ENCODE results near the gene BLID. TPM values are rescaled to one million over a fixed set of nuclear protein-coding genes. Genes with fewer than 3 reads are reported as not detected.

Gene BLID
- total RNA-seq, 2 experiments from 2014 or later, result not detected

DNA sequence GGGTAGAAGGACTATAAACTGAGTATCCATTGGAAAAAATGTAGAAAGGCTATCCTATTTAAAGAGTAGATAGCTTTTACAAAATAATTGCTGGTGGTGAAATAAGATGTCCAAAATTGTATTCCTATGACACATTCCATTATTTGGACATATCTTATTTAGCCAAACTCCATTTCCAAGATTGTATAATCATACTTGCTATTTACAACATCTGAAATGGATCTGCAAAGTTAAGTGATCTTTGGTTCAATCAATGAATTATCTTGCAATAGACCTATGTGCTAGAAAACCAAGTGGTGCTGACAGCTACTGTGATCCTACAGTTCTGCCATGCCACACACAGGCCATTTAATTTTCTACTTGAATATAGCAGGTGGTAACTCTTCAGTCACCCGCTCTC, 11.0 kb upstream of the BLID start:
- H3K4me3 Mint-ChIP-seq, result no peak overlapping the region
- H3K4me1 Mint-ChIP-seq, result no peaks in the 10 kb centered on the region
- POLR2A ChIA-PET, result no interaction called here
- DNase-seq (no peak), ATAC-seq (ENCODE audit: low read depth) (no peak)
- H3K36me3 Mint-ChIP-seq, result no peaks in the 10 kb centered on the region
- H3K27me3 Mint-ChIP-seq, result no peaks in the 10 kb centered on the region
- H3K9me3 Mint-ChIP-seq, result no peaks in the 10 kb centered on the region
- no peak overlapping the region for H3K27ac Mint-ChIP-seq

DNA sequence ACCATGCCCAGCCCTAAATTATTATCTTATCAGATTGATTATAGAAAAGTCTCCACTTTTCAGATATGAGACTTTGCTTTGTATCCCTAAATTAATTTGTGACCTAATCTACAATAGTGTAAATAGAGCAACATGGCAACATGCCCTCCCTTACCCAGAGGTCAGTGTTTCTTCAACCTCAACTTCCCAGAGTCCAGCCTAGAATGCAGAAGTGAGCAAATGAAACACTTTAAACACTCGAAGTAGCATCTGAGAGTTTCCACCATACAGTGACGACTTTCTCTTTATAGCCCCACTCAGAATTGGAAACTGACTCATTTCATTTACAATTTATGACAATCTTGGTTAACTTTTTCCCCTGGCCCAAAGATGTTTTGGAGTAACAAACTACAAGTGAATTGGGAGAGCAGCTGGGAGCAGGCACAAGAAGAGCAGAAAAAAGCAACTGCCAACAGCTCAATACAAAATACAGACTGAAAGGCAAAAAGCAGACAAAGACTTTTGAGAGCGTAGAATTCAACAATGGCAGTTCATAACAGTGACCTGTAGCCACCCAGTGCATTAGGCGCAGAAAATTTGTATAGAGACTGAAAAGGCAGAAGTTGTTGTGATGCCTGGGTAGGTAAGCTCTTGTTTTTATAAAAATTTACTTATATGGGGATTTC, 10.1 kb upstream of the BLID start:
- no peaks in the 10 kb centered on the region for H3K36me3 Mint-ChIP-seq
- POLR2A ChIA-PET, result no interaction called here

DNA sequence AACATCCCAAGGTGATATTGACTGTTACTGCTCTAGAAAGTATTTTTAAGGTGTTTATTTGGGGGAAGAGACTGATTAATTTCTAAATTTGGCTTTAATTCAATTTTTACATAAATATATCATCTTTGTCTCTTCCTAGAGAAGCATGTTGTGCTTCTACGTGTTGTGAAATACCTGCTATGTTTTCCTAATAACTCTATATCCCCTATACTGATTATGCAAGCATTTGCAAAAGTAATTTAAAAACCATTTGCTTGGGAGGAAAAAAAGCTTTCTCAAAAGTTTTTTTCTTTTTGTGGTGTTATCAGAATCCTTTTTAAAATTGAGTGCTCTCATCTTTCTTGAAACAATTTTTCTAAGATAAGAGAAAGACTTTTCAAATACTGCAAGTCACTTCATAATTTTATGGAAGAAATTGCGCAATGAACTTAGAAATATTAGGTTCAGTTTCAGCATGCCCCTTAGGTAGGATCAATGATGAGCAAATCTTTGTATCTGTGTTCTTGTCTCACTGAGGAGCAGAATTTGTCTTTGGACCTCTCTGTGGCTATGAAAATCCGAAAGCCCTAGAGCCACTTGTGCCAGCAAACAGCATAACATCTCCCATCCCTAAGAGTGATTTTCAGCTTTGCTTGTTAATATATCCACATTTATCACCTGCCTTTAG, 7.4 kb upstream of the BLID start:
- Mint-ChIP-seq H3K9me3 (no peaks in the 10 kb centered on the region), H3K4me1 (no peaks in the 10 kb centered on the region), H3K36me3 (no peaks in the 10 kb centered on the region), H3K27ac (no peak overlapping the region), H3K27me3 (no peaks in the 10 kb centered on the region), H3K4me3 (no peak overlapping the region)
- ATAC-seq (ENCODE audit: low read depth), result no peak
- POLR2A ChIA-PET, result no interaction called here
- DNase-seq, result no peak

More for the DNA sequence above, 10.1 kb upstream of the BLID start:
- Mint-ChIP-seq H3K4me3 (no peak overlapping the region), H3K4me1 (no peaks in the 10 kb centered on the region), H3K27ac (no peak overlapping the region), H3K9me3 (no peaks in the 10 kb centered on the region), H3K27me3 (no peaks in the 10 kb centered on the region)
- ATAC-seq (ENCODE audit: low read depth), result no peak
- DNase-seq, result no peak

DNA sequence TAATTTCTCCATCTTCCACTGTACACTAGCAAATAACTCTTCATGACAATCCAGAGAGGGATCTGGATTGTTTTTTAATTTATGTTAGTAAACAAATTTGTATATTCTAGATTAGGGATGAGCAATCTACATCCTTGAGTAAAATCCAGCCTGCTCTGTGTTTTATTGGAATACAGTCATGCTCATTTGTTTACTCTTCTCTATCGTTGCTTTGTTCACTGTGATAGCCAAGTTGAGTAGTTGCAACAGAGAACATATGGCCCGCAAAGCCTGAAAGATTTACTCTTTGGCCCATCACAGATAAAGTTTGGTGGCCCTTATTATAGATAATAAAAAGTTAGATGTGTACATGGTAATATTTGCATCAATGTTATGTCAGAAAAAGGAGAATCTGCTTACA, 6.2 kb upstream of the BLID start:
- no peak overlapping the region for H3K27ac Mint-ChIP-seq
- no peaks in the 10 kb centered on the region for H3K4me1 Mint-ChIP-seq
- DNase-seq, result no peak
- ATAC-seq (ENCODE audit: low read depth), result no peak
- no peak overlapping the region for H3K4me3 Mint-ChIP-seq
- no peaks in the 10 kb centered on the region for H3K9me3 Mint-ChIP-seq
- H3K36me3 Mint-ChIP-seq, result no peaks in the 10 kb centered on the region
- no peaks in the 10 kb centered on the region for H3K27me3 Mint-ChIP-seq
- POLR2A ChIA-PET, result no interaction called here

DNA sequence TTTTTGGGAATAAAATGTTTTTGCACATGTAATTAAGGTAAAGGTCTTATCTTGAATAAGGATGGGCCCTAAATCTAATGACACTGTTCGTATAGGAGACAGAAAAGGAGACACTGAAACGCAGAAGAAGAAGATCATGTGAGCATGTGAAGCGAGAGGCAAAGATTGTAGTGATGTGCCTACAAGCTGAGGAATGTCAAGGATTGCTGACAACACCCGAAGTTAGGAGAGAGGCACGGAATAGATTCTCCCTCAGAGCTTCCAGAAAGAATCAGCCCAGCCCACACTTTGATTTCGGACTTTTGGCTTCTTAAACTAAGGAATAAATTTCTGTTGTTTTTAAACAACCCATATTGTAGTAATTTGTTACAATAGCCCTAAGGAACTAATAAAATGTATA, 4.1 kb upstream of the BLID start:
- Mint-ChIP-seq H3K36me3 (no peaks in the 10 kb centered on the region), H3K4me1 (no peaks in the 10 kb centered on the region), H3K27me3 (no peaks in the 10 kb centered on the region), H3K9me3 (no peaks in the 10 kb centered on the region), H3K4me3 (no peak overlapping the region), H3K27ac (no peak overlapping the region)
- no peak for ATAC-seq (ENCODE audit: low read depth)
- no peak for DNase-seq
- POLR2A ChIA-PET, result no interaction called here

DNA sequence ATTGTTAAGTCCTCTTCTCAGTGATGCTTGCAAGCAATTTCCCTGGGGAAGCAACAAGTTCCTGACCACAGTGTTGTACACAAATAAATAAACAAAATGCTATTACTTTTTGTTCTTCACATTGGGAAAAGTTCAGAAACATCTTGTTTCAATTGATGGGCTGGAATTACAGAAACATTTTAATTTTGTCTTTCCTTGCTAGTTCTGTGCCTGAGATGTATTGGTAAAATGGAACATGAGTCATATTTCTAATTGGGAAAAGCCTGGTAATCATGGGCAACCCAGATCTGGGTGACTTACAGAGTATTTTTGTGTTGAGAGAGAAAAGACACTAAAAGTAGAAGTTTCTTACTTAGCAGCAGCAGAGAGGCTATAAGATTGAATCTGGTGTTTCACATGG, 576 bp upstream of the BLID start:
- no peaks in the 10 kb centered on the region for H3K36me3 Mint-ChIP-seq
- no peaks in the 10 kb centered on the region for H3K9me3 Mint-ChIP-seq
- H3K27me3 Mint-ChIP-seq, result no peaks in the 10 kb centered on the region
- ATAC-seq (ENCODE audit: low read depth), result no peak
- no peak overlapping the region for H3K4me3 Mint-ChIP-seq
- DNase-seq, result no peak
- no peaks in the 10 kb centered on the region for H3K4me1 Mint-ChIP-seq
- POLR2A ChIA-PET, result no interaction called here
- H3K27ac Mint-ChIP-seq, result no peak overlapping the region

DNA sequence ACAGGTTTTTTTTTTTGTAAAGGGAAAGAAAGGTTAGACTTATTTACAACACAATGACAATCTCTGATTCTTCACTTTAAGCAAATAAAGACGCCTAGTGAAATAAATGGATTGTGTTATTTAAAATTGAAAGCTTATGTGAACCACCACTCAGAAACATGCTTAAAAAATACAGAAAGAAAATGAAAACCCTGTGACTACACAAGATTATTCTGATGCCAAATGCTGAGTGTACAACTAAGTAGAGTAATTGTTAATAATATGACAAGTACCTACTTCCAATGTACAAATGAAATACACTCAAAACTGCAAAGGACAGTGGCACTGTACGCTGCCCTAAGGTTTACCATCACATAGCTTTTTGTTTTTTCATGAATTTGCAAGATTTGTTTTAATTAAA, 1.0 kb downstream of the BLID start:
- DNase-seq (no peak), ATAC-seq (ENCODE audit: low read depth) (no peak)
- no peaks in the 10 kb centered on the region for H3K36me3 Mint-ChIP-seq
- H3K27me3 Mint-ChIP-seq, result no peaks in the 10 kb centered on the region
- no peaks in the 10 kb centered on the region for H3K9me3 Mint-ChIP-seq
- no peaks in the 10 kb centered on the region for H3K4me1 Mint-ChIP-seq
- H3K4me3 Mint-ChIP-seq, result no peak overlapping the region
- POLR2A ChIA-PET, result no interaction called here
- H3K27ac Mint-ChIP-seq, result no peak overlapping the region

DNA sequence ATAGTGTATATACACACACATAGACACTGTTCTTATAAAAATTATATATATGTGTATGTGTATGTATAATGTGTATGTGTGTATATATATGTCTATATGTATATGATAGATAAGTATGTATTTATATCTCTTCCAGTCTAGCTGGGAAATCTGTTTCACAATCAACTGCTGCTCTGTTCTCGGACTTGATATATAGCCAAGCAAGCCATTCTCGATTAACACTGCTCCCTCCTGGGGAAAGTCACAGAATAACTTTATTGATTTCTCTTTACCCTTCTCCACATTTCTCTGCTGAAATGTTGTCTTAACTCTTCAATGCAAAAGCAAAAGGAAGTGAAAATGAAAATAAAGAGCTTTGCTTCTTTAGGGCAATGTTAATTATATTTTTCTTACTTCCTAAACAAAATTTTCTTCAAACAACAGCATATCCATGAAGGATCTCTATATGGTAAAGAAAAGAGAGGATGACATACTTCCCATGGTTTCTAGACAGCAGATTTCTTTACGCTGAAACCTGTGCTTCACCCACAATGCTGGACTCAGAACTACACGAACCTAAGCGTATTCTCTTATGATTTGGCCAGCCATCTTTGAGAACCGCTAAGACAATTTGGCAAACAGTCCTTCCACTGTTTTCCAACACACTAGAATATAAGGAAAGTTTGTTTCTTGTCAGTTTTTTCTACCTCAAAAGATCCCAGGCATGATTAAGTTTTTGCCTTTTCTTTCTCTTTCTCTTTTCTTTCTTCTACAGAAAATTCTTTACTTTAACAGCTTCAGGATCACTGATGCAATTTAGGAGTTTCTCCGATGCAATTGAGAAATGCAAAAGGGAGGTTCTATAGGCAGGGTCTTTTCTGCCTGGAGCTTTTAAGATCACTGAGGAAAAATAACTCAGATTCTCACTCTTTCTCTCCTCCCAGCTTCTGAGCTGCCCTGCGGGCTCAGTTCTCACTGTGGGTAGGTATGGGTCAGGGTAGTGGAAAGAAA, 1.9 kb downstream of the BLID start:
- Mint-ChIP-seq H3K4me3 (no peak overlapping the region), H3K36me3 (no peaks in the 10 kb centered on the region), H3K27ac (no peak overlapping the region), H3K4me1 (no peaks in the 10 kb centered on the region), H3K27me3 (no peaks in the 10 kb centered on the region), H3K9me3 (no peaks in the 10 kb centered on the region)
- no peak for ATAC-seq (ENCODE audit: low read depth)
- no peak for DNase-seq
- POLR2A ChIA-PET, result no interaction called here

DNA sequence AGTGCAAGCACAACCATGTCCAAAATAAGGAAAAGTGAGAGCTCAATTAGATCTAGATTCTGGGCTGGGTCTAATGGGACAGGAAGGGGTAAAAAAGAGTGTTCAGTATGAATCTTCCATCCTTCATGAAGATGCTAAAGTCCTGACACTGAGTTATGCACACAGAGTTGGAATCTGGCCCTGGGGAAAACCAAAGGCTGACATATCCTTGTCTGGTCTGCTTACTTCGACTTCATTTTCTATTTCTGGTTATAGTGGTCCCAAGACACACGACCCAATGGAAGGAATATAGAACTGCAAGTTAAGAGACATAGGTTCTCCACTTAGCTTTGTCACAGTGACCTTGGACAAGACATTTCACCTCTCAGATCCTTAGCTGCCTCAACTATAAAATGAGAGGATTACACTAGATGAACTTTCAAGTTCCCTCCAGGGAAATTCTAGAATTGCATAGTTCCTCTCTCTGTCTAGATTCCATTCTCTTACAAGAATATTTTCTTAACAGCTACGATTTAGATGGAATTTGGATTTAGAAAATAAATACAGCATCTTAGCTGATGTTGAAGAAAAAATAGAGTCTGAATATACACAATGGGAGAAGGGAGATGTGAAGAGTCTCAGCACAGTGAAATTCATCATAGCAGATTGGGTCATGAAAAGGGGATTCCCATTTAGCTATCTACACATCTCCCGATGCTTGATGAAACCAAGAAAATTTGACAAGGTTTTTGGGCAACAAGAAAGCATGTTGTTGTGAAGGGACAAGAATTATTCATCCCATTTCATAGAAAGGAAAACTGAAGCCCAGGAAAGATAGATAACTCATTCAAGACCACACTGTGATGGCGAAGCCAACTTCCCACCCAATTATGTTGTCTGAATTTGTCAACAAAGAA, 3.3 kb downstream of the BLID start:
- no peaks in the 10 kb centered on the region for H3K9me3 Mint-ChIP-seq
- POLR2A ChIA-PET, result no interaction called here
- ATAC-seq (ENCODE audit: low read depth) (no peak), DNase-seq (no peak)
- H3K4me1 Mint-ChIP-seq, result no peaks in the 10 kb centered on the region
- no peak overlapping the region for H3K27ac Mint-ChIP-seq
- H3K36me3 Mint-ChIP-seq, result no peaks in the 10 kb centered on the region
- H3K27me3 Mint-ChIP-seq, result no peaks in the 10 kb centered on the region
- H3K4me3 Mint-ChIP-seq, result no peak overlapping the region

DNA sequence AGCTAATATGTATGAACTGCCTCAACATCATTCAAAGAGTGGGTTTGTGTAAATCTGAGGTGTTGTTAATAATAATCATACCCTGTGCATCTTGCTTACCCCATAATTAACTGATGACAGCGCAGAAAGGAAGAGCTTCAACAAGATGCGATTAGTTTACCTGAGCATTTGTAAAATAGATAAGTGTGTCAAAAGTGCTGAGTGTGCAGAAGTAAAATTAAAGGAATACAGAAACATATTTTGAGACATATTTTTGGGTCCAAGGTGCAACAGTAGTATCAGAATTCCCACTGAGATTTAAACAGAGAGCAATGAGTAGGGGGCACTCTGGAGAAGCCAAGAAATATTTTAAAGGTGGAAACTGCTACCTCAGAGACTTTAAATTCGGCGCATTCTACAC, 6.1 kb downstream of the BLID start:
- no peaks in the 10 kb centered on the region for H3K27me3 Mint-ChIP-seq
- POLR2A ChIA-PET, result no interaction called here
- no peaks in the 10 kb centered on the region for H3K4me1 Mint-ChIP-seq
- no peaks in the 10 kb centered on the region for H3K9me3 Mint-ChIP-seq
- no peak overlapping the region for H3K4me3 Mint-ChIP-seq
- no peaks in the 10 kb centered on the region for H3K36me3 Mint-ChIP-seq
- no peak overlapping the region for H3K27ac Mint-ChIP-seq
- DNase-seq (no peak), ATAC-seq (ENCODE audit: low read depth) (no peak)

DNA sequence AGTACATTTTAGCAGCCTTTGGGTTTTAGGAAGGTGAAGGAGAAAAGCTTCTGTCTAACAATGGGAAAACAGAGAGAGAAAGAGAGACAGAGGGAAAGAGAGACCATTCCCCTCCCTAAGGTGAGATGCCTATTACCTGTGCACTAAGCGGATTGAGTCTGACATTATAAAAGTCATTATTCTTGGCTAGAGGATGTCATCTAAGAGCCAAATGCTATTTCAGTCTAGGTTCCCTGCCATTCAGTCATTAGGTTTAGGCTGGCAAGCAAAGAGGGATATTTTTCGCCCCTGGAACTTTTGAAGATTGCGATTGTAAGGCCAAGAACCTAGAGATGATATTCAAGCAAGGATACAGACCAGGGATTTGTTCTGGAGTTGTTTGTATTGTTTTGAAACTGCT, 7.2 kb downstream of the BLID start:
- DNase-seq (no peak), ATAC-seq (ENCODE audit: low read depth) (no peak)
- H3K4me3 Mint-ChIP-seq, result no peak overlapping the region
- no peak overlapping the region for H3K27ac Mint-ChIP-seq
- POLR2A ChIA-PET, result no interaction called here
- no peaks in the 10 kb centered on the region for H3K4me1 Mint-ChIP-seq
- H3K9me3 Mint-ChIP-seq, result no peaks in the 10 kb centered on the region
- H3K27me3 Mint-ChIP-seq, result no peaks in the 10 kb centered on the region
- no peaks in the 10 kb centered on the region for H3K36me3 Mint-ChIP-seq

DNA sequence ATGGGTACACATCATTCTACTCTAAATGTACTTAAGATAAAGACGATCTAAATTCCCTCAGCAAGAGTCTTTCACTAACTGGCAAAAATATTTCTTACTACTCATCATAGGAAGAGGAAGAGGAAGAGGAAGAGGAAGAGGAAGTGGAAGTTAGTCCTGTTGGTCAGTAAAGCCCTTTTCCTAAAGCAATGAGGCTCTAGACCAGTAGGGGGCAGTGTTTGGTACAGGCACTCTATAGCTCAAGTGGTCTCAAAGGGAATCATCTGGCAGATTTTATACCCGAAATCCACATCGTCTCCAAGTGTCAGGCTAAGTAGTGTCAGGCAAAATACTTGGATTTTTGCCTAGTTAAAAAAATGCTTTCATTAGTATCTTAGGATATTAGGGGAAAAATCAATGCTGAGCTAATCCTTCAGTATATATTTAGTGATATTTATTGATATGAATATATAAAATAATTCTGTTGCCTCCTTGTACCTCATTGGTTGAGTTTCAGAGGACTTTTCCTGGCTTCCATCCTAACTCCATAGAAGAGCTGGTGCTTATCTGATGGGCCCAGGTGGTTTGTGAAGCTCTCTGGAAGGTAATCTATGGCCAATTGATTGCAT, 7.7 kb downstream of the BLID start:
- no peaks in the 10 kb centered on the region for H3K27me3 Mint-ChIP-seq
- H3K9me3 Mint-ChIP-seq, result no peaks in the 10 kb centered on the region
- H3K4me3 Mint-ChIP-seq, result no peak overlapping the region
- H3K36me3 Mint-ChIP-seq, result no peaks in the 10 kb centered on the region
- POLR2A ChIA-PET, result no interaction called here
- H3K4me1 Mint-ChIP-seq, result no peaks in the 10 kb centered on the region
- DNase-seq, result no peak
- no peak overlapping the region for H3K27ac Mint-ChIP-seq
- ATAC-seq (ENCODE audit: low read depth), result no peak

DNA sequence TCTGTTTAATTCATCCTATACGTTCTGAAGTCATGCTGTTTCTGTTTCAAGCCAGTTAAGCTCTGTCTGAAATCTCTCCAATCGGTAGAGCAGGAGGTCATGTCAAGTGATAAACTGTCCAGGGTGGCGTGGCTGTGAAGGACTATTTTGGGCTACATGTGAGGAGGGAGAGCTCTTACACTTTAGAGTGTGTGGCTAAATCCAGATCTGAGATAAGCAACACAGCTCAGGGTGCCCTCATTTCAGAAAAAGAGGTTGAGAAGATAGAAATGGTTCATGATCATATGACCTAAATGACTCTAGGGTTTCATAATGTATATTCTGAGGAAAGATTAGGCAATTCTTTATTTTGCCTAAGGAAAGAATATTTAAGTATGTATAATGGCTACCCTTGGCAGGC, 8.4 kb downstream of the BLID start:
- no peak for DNase-seq
- Mint-ChIP-seq H3K27me3 (no peaks in the 10 kb centered on the region), H3K4me1 (no peaks in the 10 kb centered on the region), H3K36me3 (no peaks in the 10 kb centered on the region), H3K27ac (no peak overlapping the region), H3K9me3 (no peaks in the 10 kb centered on the region), H3K4me3 (no peak overlapping the region)
- POLR2A ChIA-PET, result no interaction called here
- ATAC-seq (ENCODE audit: low read depth), result no peak

Measured in activated naive CD8-positive, alpha-beta T cell treated with anti-CD3 and anti-CD28 coated beads, Interleukin-2, amount 10 ng/mL, durations not matched to agents 7 days and 5 days (primary cell).